ENCODE measurements around the gene LAGE3.
A peak's percentile ranks its signal among the peaks of the same experiment; 100 is the strongest.

The LAGE3 gene

DNA sequence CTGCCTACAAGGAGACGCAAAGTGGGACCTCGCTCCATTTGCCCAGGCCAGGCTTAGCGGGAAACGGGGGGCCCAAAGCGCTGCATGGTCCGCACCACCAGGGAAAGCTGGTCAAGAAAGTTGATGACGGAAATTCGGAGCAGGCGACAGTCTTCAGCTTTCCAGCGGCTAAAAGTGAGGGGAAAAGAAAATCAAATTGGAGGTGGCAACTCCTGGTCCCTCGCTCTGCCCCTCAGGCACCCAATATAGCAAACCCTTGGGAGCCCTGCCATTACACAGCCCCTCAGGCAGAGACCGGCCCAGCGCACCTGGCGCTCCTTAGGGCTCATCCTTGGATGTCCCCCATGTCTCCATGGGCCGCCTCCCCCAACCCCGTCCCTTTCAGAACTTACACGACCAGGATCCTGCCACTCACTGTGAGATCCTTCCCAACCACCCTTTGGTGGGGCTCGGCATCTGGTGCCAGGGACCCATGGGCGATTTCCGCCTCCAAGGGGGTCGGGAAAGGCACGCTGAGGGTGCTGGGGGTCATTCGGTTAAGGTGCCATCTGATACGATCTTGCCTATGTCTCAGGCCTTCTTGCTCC lies 1.1 kb downstream of the LAGE3 start:
- ChIA-PET POLR2A (ENCODE audit: low non-redundant PET) (interaction anchor here (0.6 kb wide), 1 partner anchor 20 kb away, joined by 3 read pairs; the partner anchor contains the start of gene PLXNA3), CTCF (no interaction called here)
- DNase-seq (ENCODE audit: low spot score): no peak
- peak overlapping the region; percentile 87 for H3K27ac ChIP-seq
- TF ChIP-seq, protein P1, sequence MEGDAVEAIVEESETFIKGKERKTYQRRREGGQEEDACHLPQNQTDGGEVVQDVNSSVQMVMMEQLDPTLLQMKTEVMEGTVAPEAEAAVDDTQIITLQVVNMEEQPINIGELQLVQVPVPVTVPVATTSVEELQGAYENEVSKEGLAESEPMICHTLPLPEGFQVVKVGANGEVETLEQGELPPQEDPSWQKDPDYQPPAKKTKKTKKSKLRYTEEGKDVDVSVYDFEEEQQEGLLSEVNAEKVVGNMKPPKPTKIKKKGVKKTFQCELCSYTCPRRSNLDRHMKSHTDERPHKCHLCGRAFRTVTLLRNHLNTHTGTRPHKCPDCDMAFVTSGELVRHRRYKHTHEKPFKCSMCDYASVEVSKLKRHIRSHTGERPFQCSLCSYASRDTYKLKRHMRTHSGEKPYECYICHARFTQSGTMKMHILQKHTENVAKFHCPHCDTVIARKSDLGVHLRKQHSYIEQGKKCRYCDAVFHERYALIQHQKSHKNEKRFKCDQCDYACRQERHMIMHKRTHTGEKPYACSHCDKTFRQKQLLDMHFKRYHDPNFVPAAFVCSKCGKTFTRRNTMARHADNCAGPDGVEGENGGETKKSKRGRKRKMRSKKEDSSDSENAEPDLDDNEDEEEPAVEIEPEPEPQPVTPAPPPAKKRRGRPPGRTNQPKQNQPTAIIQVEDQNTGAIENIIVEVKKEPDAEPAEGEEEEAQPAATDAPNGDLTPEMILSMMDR (conservative IDR thresholded peaks at IDR 0.05; ENCODE audit: low read depth): no peak

DNA sequence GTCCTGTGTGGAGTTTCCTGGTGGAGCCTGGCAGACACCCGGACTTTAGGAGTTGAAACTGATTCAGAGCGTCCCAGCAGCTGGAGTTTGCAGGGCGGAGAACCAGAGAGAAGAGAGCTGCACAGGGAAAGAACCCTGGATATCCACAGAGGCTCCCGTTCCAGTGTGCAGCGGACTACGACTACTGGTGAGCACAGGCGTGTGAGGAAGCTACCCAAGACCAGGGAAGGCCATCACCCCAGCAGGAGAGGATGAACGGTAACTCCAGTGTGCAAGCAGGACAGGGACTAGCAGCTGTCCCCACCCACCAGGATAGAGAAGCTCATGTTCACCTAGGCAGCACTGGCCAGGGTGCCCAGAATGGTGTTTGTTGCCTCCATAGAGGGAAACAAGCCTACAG lies 2.3 kb downstream of the LAGE3 start:
- CTCF ChIA-PET: no interaction called here
- POLR2A ChIA-PET (ENCODE audit: low non-redundant PET): interaction anchor here (0.7 kb wide), 1 partner anchor 53 kb away, joined by 3 read pairs; no protein-coding TSS in a partner anchor
- no peak for DNase-seq (ENCODE audit: low spot score)

DNA sequence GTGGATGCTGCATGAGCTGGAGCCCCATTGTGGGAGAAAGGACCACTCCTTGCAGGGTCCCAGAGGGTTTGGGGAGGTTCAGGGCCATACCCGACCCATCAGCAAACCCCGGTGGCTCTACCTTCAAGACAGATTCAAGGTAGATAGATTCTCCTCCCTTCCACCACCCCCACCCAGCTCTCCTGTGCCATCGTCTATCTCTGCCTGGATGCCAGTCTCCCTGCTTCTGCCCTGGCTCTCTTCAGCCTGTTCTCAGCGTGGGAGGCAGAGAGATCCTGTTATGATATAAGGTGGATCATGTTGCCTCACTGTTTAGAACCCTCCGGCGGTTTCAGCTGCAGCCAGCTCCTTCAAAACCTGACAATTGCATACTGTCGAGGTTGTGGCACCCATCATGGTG lies 5.4 kb downstream of the LAGE3 start:
- ChIA-PET POLR2A (ENCODE audit: low non-redundant PET) (no interaction called here), CTCF (no interaction called here)
- no peak for DNase-seq (ENCODE audit: low spot score)
- peak overlapping the region; percentile 24 for H3K27ac ChIP-seq
- TF ChIP-seq, protein P1 (conservative IDR thresholded peaks at IDR 0.05; ENCODE audit: low read depth): no peak

More for the DNA sequence above, 2.3 kb downstream of the LAGE3 start:
- TF ChIP-seq, protein P1 (conservative IDR thresholded peaks at IDR 0.05; ENCODE audit: low read depth): no peak
- peak overlapping the region; percentile 34; the same call in 1 of the 2 replicates for H3K27ac ChIP-seq

DNA sequence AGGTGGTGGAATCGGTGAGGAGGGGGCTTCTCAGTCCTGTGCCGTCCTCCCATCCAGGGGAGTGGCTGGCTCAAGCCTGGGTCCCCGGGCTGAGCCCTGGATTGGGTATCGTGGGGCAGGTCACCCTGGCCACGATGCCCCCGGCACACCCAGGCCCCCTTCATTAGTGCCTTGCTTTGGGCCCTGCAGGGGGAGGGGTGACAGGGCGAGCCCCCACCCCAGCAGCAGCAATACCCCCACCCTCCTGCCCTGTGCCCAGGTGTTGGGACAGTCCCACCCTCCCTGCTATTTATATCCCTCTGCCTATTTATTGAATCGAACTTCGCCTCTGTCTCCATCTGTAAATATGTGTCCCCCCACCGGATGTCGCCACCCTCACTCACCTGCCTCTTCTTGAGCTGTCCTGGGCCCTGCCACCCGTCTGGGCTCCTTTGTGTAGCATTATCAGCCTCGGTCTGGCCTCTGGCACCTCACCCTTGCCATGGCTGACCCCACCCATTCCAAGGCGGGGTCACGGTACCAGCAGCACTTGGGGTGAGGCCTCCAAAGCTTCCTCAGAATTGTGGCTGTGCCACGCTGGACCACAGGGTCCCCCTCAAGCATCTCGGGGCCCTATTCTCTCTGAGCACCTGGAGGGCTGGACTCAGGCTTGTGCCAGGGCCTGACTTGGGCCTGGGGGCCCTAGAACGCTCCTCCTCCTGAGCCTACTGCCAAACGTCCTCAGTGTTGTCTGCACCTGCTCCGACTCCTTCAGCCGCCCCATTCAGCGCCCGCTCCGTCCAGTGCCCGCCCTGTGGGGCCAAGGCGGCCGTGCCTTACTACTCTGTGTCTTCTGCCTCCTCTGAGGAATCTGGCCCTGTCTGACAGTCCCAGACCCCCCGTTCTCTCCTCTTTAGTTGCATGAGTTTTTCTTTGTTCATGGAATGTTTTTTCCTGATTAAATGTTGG lies 6.1 kb downstream of the LAGE3 start:
- no peak for DNase-seq (ENCODE audit: low spot score)
- ChIA-PET POLR2A (ENCODE audit: low non-redundant PET) (no interaction called here), CTCF (no interaction called here)
- H3K27ac ChIP-seq: peak overlapping the region; percentile 24
- TF ChIP-seq, protein P1 (conservative IDR thresholded peaks at IDR 0.05; ENCODE audit: low read depth): no peak

DNA sequence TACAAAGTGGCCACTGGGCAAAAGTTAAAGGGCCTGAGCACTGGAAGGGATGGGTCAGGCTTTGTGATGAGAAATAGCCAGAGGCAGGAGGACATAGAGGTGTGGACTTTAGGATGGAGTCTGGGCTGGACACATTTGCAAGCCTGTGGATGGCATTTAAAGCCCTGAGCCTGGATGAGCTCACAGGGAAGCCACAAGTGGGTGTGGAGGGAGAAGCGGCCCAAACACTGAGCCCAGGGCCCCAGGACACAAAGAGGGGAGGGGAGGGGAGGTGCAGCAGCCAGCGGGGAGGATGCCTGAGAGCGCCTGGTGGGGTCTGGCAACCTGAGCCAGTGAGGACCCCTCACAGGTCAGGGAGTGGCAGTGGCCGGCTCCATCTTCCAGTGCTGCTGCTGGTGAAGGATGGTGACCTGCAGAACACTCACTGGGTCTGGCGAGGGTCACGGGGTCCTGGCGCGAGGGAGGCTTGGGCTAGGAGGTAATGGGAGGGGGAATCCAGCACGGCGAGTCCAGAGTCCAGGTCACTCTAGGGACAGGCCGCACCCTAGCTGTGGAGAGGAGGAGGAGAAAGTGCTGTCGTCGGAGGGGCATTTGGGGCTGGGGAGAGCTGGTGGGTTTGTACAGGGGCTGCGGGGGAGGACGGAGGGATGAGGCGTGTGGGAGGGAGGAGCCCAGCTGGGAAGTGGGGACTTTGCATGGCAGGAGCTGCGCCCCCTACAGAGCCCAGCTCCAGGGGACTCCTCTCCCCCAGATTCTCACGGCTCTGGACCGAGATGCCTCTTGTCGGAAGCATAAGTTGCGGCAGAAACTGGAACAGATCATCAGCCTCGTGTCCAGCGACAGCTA lies 7.0 kb downstream of the LAGE3 start:
- DNase-seq (ENCODE audit: low spot score): no peak
- POLR2A ChIA-PET (ENCODE audit: low non-redundant PET): no interaction called here
- TF ChIP-seq, protein P1 (conservative IDR thresholded peaks at IDR 0.05; ENCODE audit: low read depth): no peak
- H3K27ac ChIP-seq: 0 out of 2 replicates have a peak overlapping the region, but pooled peaks have one; percentile 24
- CTCF ChIA-PET: interaction anchor here (0.7 kb wide), 1 partner anchor 9 kb away, joined by 3 read pairs; no protein-coding TSS in a partner anchor
